Nucleus accumbens (tissue), 56 donors: Measurements from ENCODE around the gene CMTR2.
"Not testable (repeated sequence)": the region's sequence is repeated elsewhere in the genome, so short reads cannot be mapped to it uniquely, and the experiment has no call there.

Experiments used
- DNase-seq, 56 donors: peaks; one replicate each; lab custom pipeline; 2025; lab: John Stamatoyannopoulos, UW

CMTR2 gene

GRCh38 chr16:71288890-71289731, at the start of gene CMTR2:
TSS of gene CMTR2 (minus strand) at chr16:71289402. CDS start at chr16:71285920, 3,482 bp downstream.
- DNase-seq, result peak; percentile 29 to 96 (median 90)

- DNase-seq, result no peak
Measured at GRCh38 chr16:71338632-71339031, 49.4 kb upstream of the CMTR2 start.

GRCh38 chr16:71338193-71338592, 49.0 kb upstream of the CMTR2 start:
- DNase-seq, result no peak

GRCh38 chr16:71337631-71338030, 48.4 kb upstream of the CMTR2 start:
- no peak for DNase-seq

- peak in 1 of 56 donors; percentile 10 for DNase-seq
Measured at GRCh38 chr16:71328151-71328550, 38.9 kb upstream of the CMTR2 start.

GRCh38 chr16:71327720-71328119, 38.5 kb upstream of the CMTR2 start:
- DNase-seq, result no peak

- no peak for DNase-seq
Measured at GRCh38 chr16:71319999-71320398, 30.8 kb upstream of the CMTR2 start.

- no peak for DNase-seq
Measured at GRCh38 chr16:71315269-71315668, 26.1 kb upstream of the CMTR2 start.

- DNase-seq, result not testable (repeated sequence)
Measured at GRCh38 chr16:71313591-71313990, 24.4 kb upstream of the CMTR2 start.

GRCh38 chr16:71311553-71312158, 22.5 kb upstream of the CMTR2 start:
- peak in 13 of 56 donors; percentile 1 to 26 (median 5) for DNase-seq

GRCh38 chr16:71303938-71304337, 14.7 kb upstream of the CMTR2 start:
- DNase-seq, result no peak

GRCh38 chr16:71297341-71297634, 8.1 kb upstream of the CMTR2 start:
- no peak for DNase-seq

- no peak for DNase-seq
Measured at GRCh38 chr16:71296584-71297340, 7.6 kb upstream of the CMTR2 start.

GRCh38 chr16:71295950-71296349, 6.7 kb upstream of the CMTR2 start:
- no peak for DNase-seq

GRCh38 chr16:71293919-71294318, 4.7 kb upstream of the CMTR2 start:
- no peak for DNase-seq

- not testable (repeated sequence) for DNase-seq
Measured at GRCh38 chr16:71292095-71292494, 2.9 kb upstream of the CMTR2 start.

GRCh38 chr16:71289732-71290062, 495 bp upstream of the CMTR2 start:
- DNase-seq, result no peak

- DNase-seq, result no peak
Measured at GRCh38 chr16:71288570-71288889, 672 bp downstream of the CMTR2 start.

GRCh38 chr16:71287911-71288310, 1.3 kb downstream of the CMTR2 start:
- no peak for DNase-seq

- DNase-seq, result no peak
Measured at GRCh38 chr16:71287454-71287853, 1.7 kb downstream of the CMTR2 start.

GRCh38 chr16:71283612-71284011, 5.6 kb downstream of the CMTR2 start:
- DNase-seq, result no peak

- no peak for DNase-seq
Measured at GRCh38 chr16:71282943-71283342, 6.3 kb downstream of the CMTR2 start.
